Measurements from ENCODE around the gene RAB31.

DNA sequence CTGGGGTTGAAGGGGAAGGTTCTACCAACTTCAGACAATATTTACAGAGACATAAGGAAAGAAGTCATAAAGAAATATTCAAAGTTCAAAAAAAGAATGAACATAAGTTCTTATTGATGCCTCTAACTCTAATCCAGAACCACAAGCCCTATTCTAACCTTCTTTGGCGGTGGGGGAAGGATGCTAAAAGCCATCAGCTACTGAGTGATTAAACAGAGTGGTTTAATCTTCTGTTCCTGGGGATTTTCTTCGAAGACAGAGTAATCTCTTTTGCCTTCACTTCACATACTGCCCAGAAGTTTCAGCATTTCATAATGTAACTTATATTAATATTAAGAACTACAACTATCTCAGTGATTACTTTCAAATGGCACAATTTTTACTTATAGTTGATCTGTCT is 126.5 kb downstream of the RAB31 start:
- TF ChIP-seq, protein P1, sequence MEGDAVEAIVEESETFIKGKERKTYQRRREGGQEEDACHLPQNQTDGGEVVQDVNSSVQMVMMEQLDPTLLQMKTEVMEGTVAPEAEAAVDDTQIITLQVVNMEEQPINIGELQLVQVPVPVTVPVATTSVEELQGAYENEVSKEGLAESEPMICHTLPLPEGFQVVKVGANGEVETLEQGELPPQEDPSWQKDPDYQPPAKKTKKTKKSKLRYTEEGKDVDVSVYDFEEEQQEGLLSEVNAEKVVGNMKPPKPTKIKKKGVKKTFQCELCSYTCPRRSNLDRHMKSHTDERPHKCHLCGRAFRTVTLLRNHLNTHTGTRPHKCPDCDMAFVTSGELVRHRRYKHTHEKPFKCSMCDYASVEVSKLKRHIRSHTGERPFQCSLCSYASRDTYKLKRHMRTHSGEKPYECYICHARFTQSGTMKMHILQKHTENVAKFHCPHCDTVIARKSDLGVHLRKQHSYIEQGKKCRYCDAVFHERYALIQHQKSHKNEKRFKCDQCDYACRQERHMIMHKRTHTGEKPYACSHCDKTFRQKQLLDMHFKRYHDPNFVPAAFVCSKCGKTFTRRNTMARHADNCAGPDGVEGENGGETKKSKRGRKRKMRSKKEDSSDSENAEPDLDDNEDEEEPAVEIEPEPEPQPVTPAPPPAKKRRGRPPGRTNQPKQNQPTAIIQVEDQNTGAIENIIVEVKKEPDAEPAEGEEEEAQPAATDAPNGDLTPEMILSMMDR (IDR thresholded peaks at IDR 0.05): no peak
- TF ChIP-seq POLR2A (IDR thresholded peaks at IDR 0.05): no peak

Measured in uterus (tissue), 2 donors.